ENCODE measurements around the gene AMBP. TPM values are rescaled to one million over a fixed set of nuclear protein-coding genes. Genes with fewer than 3 reads are reported as not detected.
A peak's percentile ranks its signal among the peaks of the same experiment; 100 is the strongest.

AMBP gene
- total and polyA plus RNA-seq, 2 of the 13 experiments (the other 11 are each of a cell fraction or from before 2014, with no cell fraction given), result 1,510 to 2,580 TPM

- TF ChIP-seq ZBTB4 (CRISPR knock-in tag; IDR thresholded peaks at IDR 0.05; ENCODE audit: borderline replicate concordance), result no peak
- no peak for TF ChIP-seq ZNF790 (CRISPR knock-in tag; IDR thresholded peaks at IDR 0.05; ENCODE audit: borderline replicate concordance)
- no peak for TF ChIP-seq ZNF841 (CRISPR knock-in tag; IDR thresholded peaks at IDR 0.05; ENCODE audit: borderline replicate concordance)
- TF ChIP-seq HNF1B (CRISPR knock-in tag; IDR thresholded peaks at IDR 0.05), result peak; percentile 60
- TF ChIP-seq HNF4A (CRISPR knock-in tag; IDR thresholded peaks at IDR 0.05), result peak; percentile 43; the same call in 1 of the 2 replicates
- peak; percentile 70; the same call in 1 of the 2 replicates for TF ChIP-seq MAZ (IDR thresholded peaks at IDR 0.05; ENCODE audit: borderline replicate concordance, low read depth, low read length)
- TF ChIP-seq MAZ (CRISPR knock-in tag; IDR thresholded peaks at IDR 0.05; ENCODE audit: low read depth), result peak; percentile 76
- no peak for TF ChIP-seq ZNF496 (CRISPR knock-in tag; IDR thresholded peaks at IDR 0.05; ENCODE audit: insufficient replicate concordance)
- TF ChIP-seq ZNF672 (CRISPR knock-in tag; IDR thresholded peaks at IDR 0.05), result no peak
- no peak for TF ChIP-seq TFDP1 (CRISPR knock-in tag; IDR thresholded peaks at IDR 0.05; ENCODE audit: borderline replicate concordance)
- TF ChIP-seq ZNF574 (CRISPR knock-in tag; IDR thresholded peaks at IDR 0.05), result peak; percentile 63; the same call in 1 of the 2 replicates
- no peak for TF ChIP-seq U2AF1 (optimal IDR thresholded peaks at IDR 0.05; ENCODE audit: low read depth, low read length)
- no peak for TF ChIP-seq SOX6 (IDR thresholded peaks at IDR 0.05)
- TF ChIP-seq SOX6 (CRISPR knock-in tag; IDR thresholded peaks at IDR 0.05), result peak; percentile 69
- TF ChIP-seq SMAD3 (CRISPR knock-in tag; IDR thresholded peaks at IDR 0.05), result 0 out of 2 replicates have a peak, but pooled peaks have one; percentile 80
- no peak for TF ChIP-seq PHF5A (CRISPR knock-in tag; IDR thresholded peaks at IDR 0.05; ENCODE audit: low read depth, unreplicated experiment)
- TF ChIP-seq ZSCAN21 (CRISPR knock-in tag; IDR thresholded peaks at IDR 0.05; ENCODE audit: borderline replicate concordance), result peak; percentile 66; the same call in 1 of the 2 replicates
- TF ChIP-seq ZNF432 (CRISPR knock-in tag; IDR thresholded peaks at IDR 0.05; ENCODE audit: borderline replicate concordance), result no peak
- no peak for TF ChIP-seq ZFP62 (CRISPR knock-in tag; IDR thresholded peaks at IDR 0.05)
- TF ChIP-seq ZNF577 (CRISPR knock-in tag; IDR thresholded peaks at IDR 0.05; ENCODE audit: borderline replicate concordance, low read depth), result no peak
These were observed 30.1 kb upstream of the AMBP start (continued) for GRCh38 chr9:114108016-114108833.
